KOPT-K1 (cell line): Measurements from ENCODE around the gene TMEM239.

Experiments
- H3K27ac ChIP-seq: fragments of 200-600 bp; sonication (generic); 2 replicates; pipeline ENCODE4 v1.5.1; 2016; ENCODE audit warnings: antibody characterized with exemption, mild to moderate bottlenecking, low read depth, low read length; ENCODE audit not compliant: poor library complexity, severe bottlenecking
- H3K36me3 ChIP-seq: fragments of 200-600 bp; sonication (generic); 2 replicates; pipeline ENCODE4 v1.5.1; 2017; ENCODE audit warnings: antibody characterized with exemption, mild to moderate bottlenecking, low read length, moderate library complexity; ENCODE audit not compliant: insufficient read depth
- H3K9me3 ChIP-seq: fragments of 200-600 bp; sonication (generic); 2 replicates; pipeline ENCODE4 v1.5.1; 2017; ENCODE audit warnings: antibody characterized with exemption, low read length, mild to moderate bottlenecking; ENCODE audit not compliant: insufficient read depth, poor library complexity, severe bottlenecking

Gene TMEM239

GRCh38 chr20:2845607-2846006 is 29.4 kb downstream of the TMEM239 start:
- H3K36me3 ChIP-seq = no peaks in the 10 kb centered on the region
- no peak overlapping the region for H3K27ac ChIP-seq
- no peaks in the 10 kb centered on the region for H3K9me3 ChIP-seq

GRCh38 chr20:2846698-2847097 is 30.5 kb downstream of the TMEM239 start:
- Histone ChIP-seq H3K9me3 (no peaks in the 10 kb centered on the region), H3K36me3 (no peaks in the 10 kb centered on the region), H3K27ac (no peak overlapping the region)

GRCh38 chr20:2847802-2848201 is 31.6 kb downstream of the TMEM239 start:
- H3K27ac ChIP-seq = no peak overlapping the region
- H3K9me3 ChIP-seq = no peaks in the 10 kb centered on the region
- H3K36me3 ChIP-seq = no peaks in the 10 kb centered on the region

- H3K9me3 ChIP-seq = no peaks in the 10 kb centered on the region
- H3K27ac ChIP-seq = no peak overlapping the region
- H3K36me3 ChIP-seq = no peaks in the 10 kb centered on the region
These were observed 33.4 kb downstream of the TMEM239 start for GRCh38 chr20:2849529-2849928.

GRCh38 chr20:2851086-2851485 is 34.9 kb downstream of the TMEM239 start:
- no peaks in the 10 kb centered on the region for H3K36me3 ChIP-seq

GRCh38 chr20:2858591-2858990 is 42.4 kb downstream of the TMEM239 start:
- H3K27ac ChIP-seq = no peak overlapping the region
- H3K36me3 ChIP-seq = peaks cover 30% of the 10 kb centered on the region; the same call in 1 of the 2 replicates
- H3K9me3 ChIP-seq = no peaks in the 10 kb centered on the region

More at GRCh38 chr20:2851086-2851485, 34.9 kb downstream of the TMEM239 start:
- no peaks in the 10 kb centered on the region for H3K9me3 ChIP-seq
- H3K27ac ChIP-seq = no peak overlapping the region

GRCh38 chr20:2859330-2860121 is 43.4 kb downstream of the TMEM239 start:
- H3K36me3 ChIP-seq = peaks cover 38% of the 10 kb centered on the region; the same call in 1 of the 2 replicates
- no peaks in the 10 kb centered on the region for H3K9me3 ChIP-seq
- H3K27ac ChIP-seq = no peak overlapping the region

- Histone ChIP-seq H3K36me3 (peaks cover 64% of the 10 kb centered on the region), H3K9me3 (no peaks in the 10 kb centered on the region), H3K27ac (no peak overlapping the region)
These were observed 48.5 kb downstream of the TMEM239 start for GRCh38 chr20:2864626-2865025.

- H3K27ac ChIP-seq = no peak overlapping the region
- H3K36me3 ChIP-seq = peaks cover 64% of the 10 kb centered on the region
- no peaks in the 10 kb centered on the region for H3K9me3 ChIP-seq
These were observed 48.9 kb downstream of the TMEM239 start for GRCh38 chr20:2865101-2865500.

GRCh38 chr20:2865630-2866029 is 49.5 kb downstream of the TMEM239 start:
- H3K36me3 ChIP-seq = peaks cover 59% of the 10 kb centered on the region
- no peak overlapping the region for H3K27ac ChIP-seq
- H3K9me3 ChIP-seq = no peaks in the 10 kb centered on the region

GRCh38 chr20:2866236-2866635 is 50.1 kb downstream of the TMEM239 start:
- H3K36me3 ChIP-seq = peaks cover 53% of the 10 kb centered on the region
- H3K9me3 ChIP-seq = no peaks in the 10 kb centered on the region
- H3K27ac ChIP-seq = no peak overlapping the region

- Histone ChIP-seq H3K9me3 (no peaks in the 10 kb centered on the region), H3K36me3 (peaks cover 43% of the 10 kb centered on the region), H3K27ac (no peak overlapping the region)
These were observed 51.1 kb downstream of the TMEM239 start for GRCh38 chr20:2867081-2867864.
